ENCODE results near the gene CLTRN.
A peak's percentile ranks its signal among the peaks of the same experiment; 100 is the strongest.

DNA sequence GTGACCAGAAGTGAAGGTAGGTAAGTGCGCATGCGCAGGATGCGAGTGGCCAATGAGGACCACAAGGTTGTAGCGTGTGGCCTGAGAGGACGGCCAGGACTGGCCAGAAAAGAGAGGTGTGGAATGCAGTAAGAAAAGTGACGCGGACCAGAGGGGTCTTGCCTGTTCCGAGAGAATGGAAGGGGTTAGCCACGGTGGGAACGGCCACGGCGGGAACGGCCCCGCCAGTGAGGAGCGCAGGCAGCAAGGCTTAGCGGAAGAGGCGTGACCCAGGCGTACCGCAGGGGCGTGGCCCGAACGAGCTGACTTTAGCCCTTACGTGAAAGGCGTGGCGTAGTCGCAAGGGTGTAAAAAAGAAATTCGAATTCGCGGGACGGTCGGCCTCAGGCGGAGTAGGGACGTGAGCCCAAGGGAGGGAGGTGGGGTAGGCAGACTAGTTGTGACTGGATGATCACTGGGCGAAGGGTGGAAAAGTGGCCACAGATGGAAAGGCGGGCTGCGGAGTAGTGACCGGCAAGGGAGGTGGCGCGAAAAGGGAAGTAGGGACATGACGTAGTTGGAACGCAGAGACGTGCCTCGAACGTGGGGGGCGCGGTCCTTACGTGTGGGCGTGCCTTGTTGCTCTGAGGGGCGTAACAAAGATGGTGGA lies 10.4 kb upstream of the CLTRN start:
- peak in 1 of 2 donors; percentile 40 for TF ChIP-seq POLR2A (IDR thresholded peaks at IDR 0.05)
- TF ChIP-seq, protein P1, sequence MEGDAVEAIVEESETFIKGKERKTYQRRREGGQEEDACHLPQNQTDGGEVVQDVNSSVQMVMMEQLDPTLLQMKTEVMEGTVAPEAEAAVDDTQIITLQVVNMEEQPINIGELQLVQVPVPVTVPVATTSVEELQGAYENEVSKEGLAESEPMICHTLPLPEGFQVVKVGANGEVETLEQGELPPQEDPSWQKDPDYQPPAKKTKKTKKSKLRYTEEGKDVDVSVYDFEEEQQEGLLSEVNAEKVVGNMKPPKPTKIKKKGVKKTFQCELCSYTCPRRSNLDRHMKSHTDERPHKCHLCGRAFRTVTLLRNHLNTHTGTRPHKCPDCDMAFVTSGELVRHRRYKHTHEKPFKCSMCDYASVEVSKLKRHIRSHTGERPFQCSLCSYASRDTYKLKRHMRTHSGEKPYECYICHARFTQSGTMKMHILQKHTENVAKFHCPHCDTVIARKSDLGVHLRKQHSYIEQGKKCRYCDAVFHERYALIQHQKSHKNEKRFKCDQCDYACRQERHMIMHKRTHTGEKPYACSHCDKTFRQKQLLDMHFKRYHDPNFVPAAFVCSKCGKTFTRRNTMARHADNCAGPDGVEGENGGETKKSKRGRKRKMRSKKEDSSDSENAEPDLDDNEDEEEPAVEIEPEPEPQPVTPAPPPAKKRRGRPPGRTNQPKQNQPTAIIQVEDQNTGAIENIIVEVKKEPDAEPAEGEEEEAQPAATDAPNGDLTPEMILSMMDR (IDR thresholded peaks at IDR 0.05), result no peak
